Endothelial cell (in vitro differentiated cells): ENCODE data around the gene ADGRG7. TPM values are rescaled to one million over a fixed set of nuclear protein-coding genes. Genes with fewer than 3 reads are reported as not detected.

Experiments used
- DNase-seq: peaks from one replicate; pipeline ENCODE4 v3.0.0; 2021; ENCODE audit warnings: low spot score
- H3K27ac Mint-ChIP-seq: one replicate; pipeline ENCODE4 v1.8.0; 2021; ENCODE audit warnings: mixed read lengths, inconsistent platforms; ENCODE audit not compliant: unreplicated experiment
- H3K27me3 Mint-ChIP-seq: one replicate; pipeline ENCODE4 v1.8.0; 2021; ENCODE audit warnings: mild to moderate bottlenecking, moderate library complexity, mixed read lengths, inconsistent platforms; ENCODE audit not compliant: unreplicated experiment
- H3K36me3 Mint-ChIP-seq: one replicate; pipeline ENCODE4 v1.8.0; 2021; ENCODE audit warnings: mild to moderate bottlenecking, low read depth, mixed read lengths, inconsistent platforms; ENCODE audit not compliant: unreplicated experiment
- H3K4me1 Mint-ChIP-seq: one replicate; pipeline ENCODE4 v1.8.0; 2021; ENCODE audit warnings: mild to moderate bottlenecking, mixed read lengths, inconsistent platforms; ENCODE audit not compliant: unreplicated experiment
- H3K4me3 Mint-ChIP-seq: one replicate; pipeline ENCODE4 v1.8.0; 2021; ENCODE audit warnings: mild to moderate bottlenecking, mixed read lengths, inconsistent platforms; ENCODE audit not compliant: unreplicated experiment
- H3K9me3 Mint-ChIP-seq: one replicate; pipeline ENCODE4 v1.8.0; 2021; ENCODE audit warnings: mixed read lengths, inconsistent platforms; ENCODE audit not compliant: unreplicated experiment
- total RNA-seq: library from RNA; stranded (reverse); fragmentation: NEBNext Ultra II Directional; extraction: Animal tissue kit (Norgen Biotek cat#: 25700); gene quantifications from one replicate; pipeline ENCODE4 v1.2.1, GENCODE V29; 2021; ENCODE audit not compliant: unreplicated experiment
- TF ChIP-seq, protein P1 (sequence below): fragments of 200-600 bp; sonication (generic); IDR thresholded peaks from one replicate; pipeline ENCODE4 v1.5.0; 2021; ENCODE audit warnings: antibody characterized with exemption; ENCODE audit not compliant: unreplicated experiment

ADGRG7 gene
- total RNA-seq, 1 donor from 2014 or later, result not detected

DNA sequence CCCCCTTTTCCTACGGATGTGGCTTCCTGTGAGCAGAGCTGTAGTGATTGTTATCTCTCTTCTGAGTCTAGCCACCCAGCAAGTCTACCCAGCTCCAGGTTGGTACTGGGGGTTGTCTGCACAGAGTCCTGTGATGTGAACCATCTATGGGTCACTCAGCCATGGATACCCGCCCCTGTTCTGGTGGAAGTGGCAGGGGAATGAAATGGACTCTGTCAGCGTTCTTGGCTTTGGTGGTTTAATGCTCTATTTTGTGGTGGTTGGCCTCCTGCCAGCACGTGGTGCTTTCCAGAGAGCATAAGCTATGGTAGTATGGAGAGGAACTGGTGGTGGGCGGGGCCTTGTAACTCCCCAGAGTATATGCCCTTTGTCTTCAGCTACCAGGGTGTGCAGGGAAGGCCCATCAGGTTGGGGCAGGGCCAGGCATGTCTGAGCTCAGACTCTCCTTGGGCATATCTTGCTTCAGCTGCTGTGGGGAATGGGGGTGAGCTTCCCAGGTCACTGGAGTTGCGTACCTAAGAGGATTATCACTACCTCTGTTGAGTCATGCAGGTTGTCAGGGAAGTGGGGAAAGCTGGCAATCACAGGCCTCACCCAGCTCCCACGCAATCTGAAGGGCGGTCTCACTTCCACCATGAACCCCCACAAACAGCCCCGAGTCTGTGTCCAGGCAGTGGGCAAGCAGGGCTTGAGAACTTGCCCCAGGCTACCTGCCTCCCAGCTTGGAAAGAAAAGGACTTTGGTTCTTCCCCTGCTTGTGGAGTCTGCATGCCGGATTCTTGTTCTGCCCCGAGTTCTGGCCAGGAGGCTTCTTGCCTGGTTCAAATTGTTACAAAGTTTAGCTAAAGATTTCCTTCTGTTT, 9.0 kb upstream of the ADGRG7 start:
- Mint-ChIP-seq H3K36me3 (peaks cover 6% of the 10 kb centered on the region), H3K4me1 (peaks cover 6% of the 10 kb centered on the region), H3K27me3 (no peaks in the 10 kb centered on the region), H3K27ac (no peak overlapping the region), H3K4me3 (no peak overlapping the region), H3K9me3 (no peaks in the 10 kb centered on the region)
- TF ChIP-seq, protein P1, sequence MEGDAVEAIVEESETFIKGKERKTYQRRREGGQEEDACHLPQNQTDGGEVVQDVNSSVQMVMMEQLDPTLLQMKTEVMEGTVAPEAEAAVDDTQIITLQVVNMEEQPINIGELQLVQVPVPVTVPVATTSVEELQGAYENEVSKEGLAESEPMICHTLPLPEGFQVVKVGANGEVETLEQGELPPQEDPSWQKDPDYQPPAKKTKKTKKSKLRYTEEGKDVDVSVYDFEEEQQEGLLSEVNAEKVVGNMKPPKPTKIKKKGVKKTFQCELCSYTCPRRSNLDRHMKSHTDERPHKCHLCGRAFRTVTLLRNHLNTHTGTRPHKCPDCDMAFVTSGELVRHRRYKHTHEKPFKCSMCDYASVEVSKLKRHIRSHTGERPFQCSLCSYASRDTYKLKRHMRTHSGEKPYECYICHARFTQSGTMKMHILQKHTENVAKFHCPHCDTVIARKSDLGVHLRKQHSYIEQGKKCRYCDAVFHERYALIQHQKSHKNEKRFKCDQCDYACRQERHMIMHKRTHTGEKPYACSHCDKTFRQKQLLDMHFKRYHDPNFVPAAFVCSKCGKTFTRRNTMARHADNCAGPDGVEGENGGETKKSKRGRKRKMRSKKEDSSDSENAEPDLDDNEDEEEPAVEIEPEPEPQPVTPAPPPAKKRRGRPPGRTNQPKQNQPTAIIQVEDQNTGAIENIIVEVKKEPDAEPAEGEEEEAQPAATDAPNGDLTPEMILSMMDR, result no peak
- DNase-seq, result no peak

DNA sequence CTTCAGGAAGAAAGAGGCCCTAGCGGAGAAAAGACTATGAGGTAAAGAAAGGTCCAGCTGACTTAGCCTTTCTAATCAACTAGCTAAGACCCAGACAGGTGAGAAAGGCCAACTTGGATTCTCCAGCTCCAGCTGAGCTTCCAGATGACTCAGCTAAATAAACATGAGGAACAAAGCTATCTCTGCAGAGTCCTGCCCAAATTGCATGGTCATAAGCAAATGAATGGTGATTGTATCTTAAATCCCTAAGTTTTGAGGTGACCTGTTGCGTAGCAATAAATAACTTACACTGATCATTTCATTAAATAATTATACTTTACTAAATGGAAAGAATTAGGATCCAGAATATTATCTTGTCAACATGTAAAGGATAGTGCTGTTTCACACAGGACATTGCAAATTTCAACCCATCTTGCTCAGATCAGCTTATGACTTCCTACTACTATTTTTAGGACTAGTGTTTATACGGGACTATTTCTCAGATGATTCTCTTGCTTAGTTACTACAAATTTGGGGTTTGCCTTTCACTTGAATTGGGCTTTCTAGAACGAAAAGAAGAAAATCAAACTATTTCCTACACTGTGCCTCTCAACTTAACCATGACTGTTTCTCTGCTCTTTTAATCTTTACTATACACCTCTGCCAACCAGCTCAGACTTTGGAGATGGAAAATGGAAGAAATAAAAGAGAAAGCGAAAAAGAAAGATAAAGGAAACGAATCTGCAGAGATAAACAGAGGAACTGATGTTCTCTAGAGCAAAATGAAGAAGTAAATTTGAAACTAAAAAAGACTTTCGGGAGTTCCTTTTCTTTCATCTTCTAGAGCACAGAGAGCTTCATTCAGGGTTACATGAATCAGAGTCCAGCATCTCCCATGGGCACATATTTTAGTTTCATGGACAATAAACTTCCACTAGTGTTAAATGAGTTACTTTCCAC, 6.6 kb upstream of the ADGRG7 start:
- H3K36me3 Mint-ChIP-seq, result peaks cover 6% of the 10 kb centered on the region
- no peak overlapping the region for H3K27ac Mint-ChIP-seq
- no peaks in the 10 kb centered on the region for H3K9me3 Mint-ChIP-seq
- H3K4me3 Mint-ChIP-seq, result no peak overlapping the region
- peaks cover 8% of the 10 kb centered on the region for H3K4me1 Mint-ChIP-seq
- no peaks in the 10 kb centered on the region for H3K27me3 Mint-ChIP-seq
- TF ChIP-seq, protein P1, result no peak
- DNase-seq, result no peak

DNA sequence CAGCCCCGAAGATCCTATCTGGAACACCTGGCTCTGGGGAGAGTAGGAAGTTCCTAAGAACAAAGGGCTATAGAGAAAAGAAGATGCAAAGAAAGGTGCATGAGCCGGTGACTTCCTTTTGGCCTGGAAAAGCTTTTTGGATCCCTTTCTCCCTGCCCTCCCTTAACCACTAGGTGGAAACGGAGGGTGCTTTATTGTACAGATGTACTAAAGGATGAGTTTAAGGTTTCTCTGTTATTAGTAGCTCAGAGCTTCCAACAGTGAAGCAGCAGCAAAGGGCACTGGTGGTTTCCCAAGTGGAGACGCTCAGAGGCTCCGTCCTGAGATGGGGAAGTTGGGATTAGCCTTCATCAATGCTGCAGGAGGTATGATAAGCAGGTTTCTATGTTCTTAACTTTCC, 5.9 kb upstream of the ADGRG7 start:
- H3K27me3 Mint-ChIP-seq, result no peaks in the 10 kb centered on the region
- DNase-seq, result peak; percentile 9
- no peak overlapping the region for H3K27ac Mint-ChIP-seq
- H3K4me3 Mint-ChIP-seq, result no peak overlapping the region
- H3K9me3 Mint-ChIP-seq, result no peaks in the 10 kb centered on the region
- peaks cover 6% of the 10 kb centered on the region for H3K36me3 Mint-ChIP-seq
- TF ChIP-seq, protein P1, result no peak
- H3K4me1 Mint-ChIP-seq, result peaks cover 8% of the 10 kb centered on the region

DNA sequence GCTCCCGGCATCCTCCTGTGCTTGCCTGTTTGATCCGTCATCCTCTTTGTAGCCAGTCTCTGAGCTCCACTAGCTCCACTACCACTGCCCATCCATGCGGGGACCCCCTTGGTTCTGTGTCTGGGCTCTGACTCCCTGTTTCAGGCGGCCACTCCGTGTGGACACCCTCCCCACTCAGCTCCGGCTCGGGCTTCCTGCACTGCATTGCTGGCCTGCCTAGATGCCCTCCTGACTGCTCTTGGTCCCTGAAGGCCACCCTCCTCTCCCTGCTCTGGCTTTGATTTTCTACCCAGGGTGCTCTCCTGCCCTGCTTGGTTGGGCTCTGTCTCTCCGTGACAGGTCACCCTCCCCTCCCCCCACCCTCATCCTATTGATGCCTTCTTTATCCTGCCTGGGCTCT, 4.0 kb upstream of the ADGRG7 start:
- peaks cover 6% of the 10 kb centered on the region for H3K36me3 Mint-ChIP-seq
- H3K27ac Mint-ChIP-seq, result no peak overlapping the region
- TF ChIP-seq, protein P1, result no peak
- H3K27me3 Mint-ChIP-seq, result peaks cover 3% of the 10 kb centered on the region
- no peak for DNase-seq
- peaks cover 8% of the 10 kb centered on the region for H3K4me1 Mint-ChIP-seq
- no peaks in the 10 kb centered on the region for H3K9me3 Mint-ChIP-seq
- H3K4me3 Mint-ChIP-seq, result no peak overlapping the region
